ENCODE measurements around the gene LRRC10B. TPM values are rescaled to one million over a fixed set of nuclear protein-coding genes. Genes with fewer than 3 reads are reported as not detected.

The LRRC10B gene
- total RNA-seq, 1 experiment from 2014 or later, result 1.1 TPM

GRCh38 chr11:61488651-61489291 is 19.8 kb upstream of the LRRC10B start:
- Histone ChIP-seq H3K4me3 (peak overlapping the region; percentile 42; the same call in 1 of the 2 replicates), H3K9me3 (ENCODE audit: insufficient read depth, low read depth) (no peaks in the 10 kb centered on the region), H3K27ac (peak overlapping the region; percentile 88), H4K20me1 (ENCODE audit: insufficient read depth) (no peaks in the 10 kb centered on the region), H3K36me3 (ENCODE audit: low read depth) (no peaks in the 10 kb centered on the region), H3K27me3 (ENCODE audit: insufficient read depth, low read depth) (no peaks in the 10 kb centered on the region), H3K9me2 (ENCODE audit: insufficient read depth) (no peaks in the 10 kb centered on the region), H3K4me1 (replicated peaks; ENCODE audit: insufficient read depth) (peaks cover 53% of the 10 kb centered on the region), H3K4me2 (peak overlapping the region; percentile 75), H3K79me2 (ENCODE audit: low read depth) (no peaks in the 10 kb centered on the region), H3F3A (ENCODE audit: insufficient read depth, low read depth) (peaks cover 36% of the 10 kb centered on the region), H2AFZ (peak overlapping the region; percentile 5; the same call in 1 of the 2 replicates)
- CTCF ChIA-PET, result interaction anchor here (0.6 to 2.4 kb wide), 5 partner anchors 10 to 371 kb away, joined by 3 to 9 read pairs (median 5); no protein-coding TSS in a partner anchor
- peak; percentile 81 to 95 for DNase-seq
- TF ChIP-seq CTCF (conservative IDR thresholded peaks at IDR 0.05), result no peak
- no peak for TF ChIP-seq EZH2 (IDR thresholded peaks at IDR 0.05; ENCODE audit: low read depth)
- intact Hi-C loops (cut with micrococcal nuclease; ENCODE audit: unreplicated experiment), result loop anchor here (1.0 to 5.0 kb wide), 2 partner anchors 21 to 244 kb away; no protein-coding TSS in a partner anchor
- BruUV-seq (replicated peaks), result no TSS peak
- POLR2A ChIA-PET (ENCODE audit: unreplicated experiment), result interaction anchor here (0.6 to 1.5 kb wide), 4 partner anchors 8 to 75 kb away, joined by 4 to 6 read pairs (median 4); a partner anchor contains a TSS

- Histone ChIP-seq H3F3A (ENCODE audit: insufficient read depth, low read depth) (peaks cover 36% of the 10 kb centered on the region), H3K4me1 (replicated peaks; ENCODE audit: insufficient read depth) (peaks cover 53% of the 10 kb centered on the region), H3K36me3 (ENCODE audit: low read depth) (no peaks in the 10 kb centered on the region), H3K4me3 (no peak overlapping the region), H3K79me2 (ENCODE audit: low read depth) (no peaks in the 10 kb centered on the region), H3K27me3 (ENCODE audit: insufficient read depth, low read depth) (no peaks in the 10 kb centered on the region), H3K27ac (peak overlapping the region; percentile 88), H3K4me2 (peak overlapping the region; percentile 75), H2AFZ (no peak overlapping the region), H3K9me2 (ENCODE audit: insufficient read depth) (no peaks in the 10 kb centered on the region), H4K20me1 (ENCODE audit: insufficient read depth) (no peaks in the 10 kb centered on the region), H3K9me3 (ENCODE audit: insufficient read depth, low read depth) (no peaks in the 10 kb centered on the region)
- TF ChIP-seq EZH2 (IDR thresholded peaks at IDR 0.05; ENCODE audit: low read depth), result no peak
- TF ChIP-seq CTCF (conservative IDR thresholded peaks at IDR 0.05), result no peak
- BruUV-seq (replicated peaks), result no TSS peak
- DNase-seq, result peak in 1 of 2 experiments; percentile 75
- ChIA-PET CTCF (interaction anchor here (2.4 kb wide), 1 partner anchor 27 kb away, joined by 9 read pairs; no protein-coding TSS in a partner anchor), POLR2A (ENCODE audit: unreplicated experiment) (interaction anchor here (0.5 to 1.5 kb wide), 2 partner anchors 12 to 20 kb away, joined by 3 to 6 read pairs; no protein-coding TSS in a partner anchor)
- intact Hi-C loops (cut with micrococcal nuclease; ENCODE audit: unreplicated experiment), result loop anchor here (5.0 kb wide), 1 partner anchor 242 kb away; no protein-coding TSS in a partner anchor
Observed at GRCh38 chr11:61489833-61490721, 18.5 kb upstream of the LRRC10B start.

- Histone ChIP-seq H3K4me2 (no peak overlapping the region), H3K79me2 (ENCODE audit: low read depth) (no peaks in the 10 kb centered on the region), H3K4me1 (replicated peaks; ENCODE audit: insufficient read depth) (peaks cover 39% of the 10 kb centered on the region), H3K9me2 (ENCODE audit: insufficient read depth) (no peaks in the 10 kb centered on the region), H3F3A (ENCODE audit: insufficient read depth, low read depth) (peaks cover 32% of the 10 kb centered on the region), H3K4me3 (no peak overlapping the region), H3K36me3 (ENCODE audit: low read depth) (no peaks in the 10 kb centered on the region), H2AFZ (no peak overlapping the region), H3K27ac (no peak overlapping the region), H3K27me3 (ENCODE audit: insufficient read depth, low read depth) (no peaks in the 10 kb centered on the region), H4K20me1 (ENCODE audit: insufficient read depth) (no peaks in the 10 kb centered on the region), H3K9me3 (ENCODE audit: insufficient read depth, low read depth) (no peaks in the 10 kb centered on the region)
- POLR2A ChIA-PET (ENCODE audit: unreplicated experiment), result no interaction called here
- CTCF ChIA-PET, result interaction anchor here (0.6 kb wide), 1 partner anchor 22 kb away, joined by 5 read pairs; no protein-coding TSS in a partner anchor
- no peak for DNase-seq
- intact Hi-C loops (cut with micrococcal nuclease; ENCODE audit: unreplicated experiment), result no loop called here
- no peak for TF ChIP-seq CTCF (conservative IDR thresholded peaks at IDR 0.05)
- TF ChIP-seq EZH2 (IDR thresholded peaks at IDR 0.05; ENCODE audit: low read depth), result no peak
- no TSS peak for BruUV-seq (replicated peaks)
Observed at GRCh38 chr11:61491736-61492395, 16.7 kb upstream of the LRRC10B start.

All from PC-9 (cell line).